Endothelial cell (in vitro differentiated cells): ENCODE data around the gene ARHGAP6. TPM values are rescaled to one million over a fixed set of nuclear protein-coding genes. Genes with fewer than 3 reads are reported as not detected.

Experiments used
- DNase-seq: peaks from one replicate; pipeline ENCODE4 v3.0.0; 2021; ENCODE audit warnings: low spot score
- H3K27ac Mint-ChIP-seq: one replicate; pipeline ENCODE4 v1.8.0; 2021; ENCODE audit warnings: mixed read lengths, inconsistent platforms; ENCODE audit not compliant: unreplicated experiment
- H3K27me3 Mint-ChIP-seq: one replicate; pipeline ENCODE4 v1.8.0; 2021; ENCODE audit warnings: mild to moderate bottlenecking, moderate library complexity, mixed read lengths, inconsistent platforms; ENCODE audit not compliant: unreplicated experiment
- H3K36me3 Mint-ChIP-seq: one replicate; pipeline ENCODE4 v1.8.0; 2021; ENCODE audit warnings: mild to moderate bottlenecking, low read depth, mixed read lengths, inconsistent platforms; ENCODE audit not compliant: unreplicated experiment
- H3K4me1 Mint-ChIP-seq: one replicate; pipeline ENCODE4 v1.8.0; 2021; ENCODE audit warnings: mild to moderate bottlenecking, mixed read lengths, inconsistent platforms; ENCODE audit not compliant: unreplicated experiment
- H3K4me3 Mint-ChIP-seq: one replicate; pipeline ENCODE4 v1.8.0; 2021; ENCODE audit warnings: mild to moderate bottlenecking, mixed read lengths, inconsistent platforms; ENCODE audit not compliant: unreplicated experiment
- H3K9me3 Mint-ChIP-seq: one replicate; pipeline ENCODE4 v1.8.0; 2021; ENCODE audit warnings: mixed read lengths, inconsistent platforms; ENCODE audit not compliant: unreplicated experiment
- CTCF ChIP-seq: fragments of 200-600 bp; sonication (generic); IDR thresholded peaks from one replicate; pipeline ENCODE4 v1.5.0; 2021; ENCODE audit warnings: antibody characterized with exemption; ENCODE audit not compliant: unreplicated experiment
- total RNA-seq: library from RNA; stranded (reverse); fragmentation: NEBNext Ultra II Directional; extraction: Animal tissue kit (Norgen Biotek cat#: 25700); gene quantifications from one replicate; pipeline ENCODE4 v1.2.1, GENCODE V29; 2021; ENCODE audit not compliant: unreplicated experiment

The ARHGAP6 gene
- total RNA-seq, 1 donor from 2014 or later = 4.1 TPM

- TF ChIP-seq CTCF = no peak
- no peaks in the 10 kb centered on the region for H3K4me1 Mint-ChIP-seq
- no peaks in the 10 kb centered on the region for H3K27me3 Mint-ChIP-seq
- H3K9me3 Mint-ChIP-seq = no peaks in the 10 kb centered on the region
- no peak for DNase-seq
- no peak overlapping the region for H3K4me3 Mint-ChIP-seq
- H3K27ac Mint-ChIP-seq = no peak overlapping the region
- H3K36me3 Mint-ChIP-seq = no peaks in the 10 kb centered on the region
Measured at GRCh38 chrX:11290416-11291102, 375.2 kb downstream of the ARHGAP6 start.

- Mint-ChIP-seq H3K9me3 (no peaks in the 10 kb centered on the region), H3K4me3 (no peak overlapping the region), H3K36me3 (no peaks in the 10 kb centered on the region), H3K4me1 (no peaks in the 10 kb centered on the region), H3K27ac (no peak overlapping the region), H3K27me3 (no peaks in the 10 kb centered on the region)
- DNase-seq = no peak
- no peak for TF ChIP-seq CTCF
Measured at GRCh38 chrX:11287505-11287904, 378.2 kb downstream of the ARHGAP6 start.

- Mint-ChIP-seq H3K36me3 (no peaks in the 10 kb centered on the region), H3K27ac (no peak overlapping the region), H3K4me1 (no peaks in the 10 kb centered on the region), H3K9me3 (no peaks in the 10 kb centered on the region), H3K27me3 (no peaks in the 10 kb centered on the region), H3K4me3 (no peak overlapping the region)
- DNase-seq = no peak
- TF ChIP-seq CTCF = no peak
Measured at GRCh38 chrX:11285651-11286050, 380.1 kb downstream of the ARHGAP6 start.

DNA sequence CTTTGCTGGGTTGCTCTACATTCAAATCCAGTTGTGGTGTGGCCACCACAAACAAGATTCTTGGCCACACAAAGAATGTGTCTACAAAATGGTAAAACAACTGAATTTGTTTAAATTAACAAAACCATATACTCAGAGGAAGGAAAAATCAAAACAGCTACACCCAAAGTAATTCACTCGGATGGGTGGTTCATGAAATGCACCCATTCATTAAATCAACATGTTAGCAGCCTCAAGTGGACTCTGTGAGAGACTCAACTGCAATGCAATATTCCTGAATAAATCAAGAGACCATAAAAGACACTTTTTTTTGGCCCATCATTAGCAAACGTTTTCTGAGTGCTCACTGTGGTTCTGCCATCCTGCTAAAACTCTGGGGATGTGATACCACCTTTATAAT is 383.7 kb downstream of the ARHGAP6 start:
- DNase-seq = no peak
- Mint-ChIP-seq H3K27ac (no peak overlapping the region), H3K9me3 (no peaks in the 10 kb centered on the region), H3K27me3 (no peaks in the 10 kb centered on the region), H3K36me3 (no peaks in the 10 kb centered on the region), H3K4me3 (no peak overlapping the region), H3K4me1 (no peaks in the 10 kb centered on the region)
- no peak for TF ChIP-seq CTCF

- no peaks in the 10 kb centered on the region for H3K9me3 Mint-ChIP-seq
- H3K27ac Mint-ChIP-seq = no peak overlapping the region
- no peaks in the 10 kb centered on the region for H3K27me3 Mint-ChIP-seq
- no peaks in the 10 kb centered on the region for H3K36me3 Mint-ChIP-seq
- DNase-seq = no peak
- H3K4me3 Mint-ChIP-seq = no peak overlapping the region
- TF ChIP-seq CTCF = no peak
- no peaks in the 10 kb centered on the region for H3K4me1 Mint-ChIP-seq
Measured at GRCh38 chrX:11273544-11273943, 392.2 kb downstream of the ARHGAP6 start.
